ENCODE data around the gene AHDC1. TPM values are rescaled to one million over a fixed set of nuclear protein-coding genes. Genes with fewer than 3 reads are reported as not detected.

AHDC1 gene
- total and polyA plus RNA-seq, 2 donors (not counting 3 experiments of a cell fraction or from before 2014, with no cell fraction given): 7.0 to 32.1 TPM

- POLR2A ChIA-PET: no interaction called here
Observed at GRCh38 chr1:27593678-27594563, 10.0 kb downstream of the AHDC1 start.

More at GRCh38 chr1:27593678-27594563, 10.0 kb downstream of the AHDC1 start:
- DNase-seq (ENCODE audit: low read depth, low spot score) (no peak), FAIRE-seq (no peak)
- Histone ChIP-seq H3K4me2 (ENCODE audit: insufficient read depth, low read length) (no peak overlapping the region), H3K79me2 (ENCODE audit: control insufficient read depth, insufficient read depth, low read length) (peaks cover 9% of the 10 kb centered on the region), H3K27me3 (ENCODE audit: control insufficient read depth in 2 of 2, insufficient read depth in 2 of 2, low read length in 2 of 2) (no peaks in the 10 kb centered on the region), H3K4me1 (ENCODE audit: control insufficient read depth, extremely low read depth, insufficient read depth, low read length) (peaks cover 12% of the 10 kb centered on the region), H4K20me1 (replicated peaks; ENCODE audit: control insufficient read depth, extremely low read depth, insufficient read depth, low read length) (no peaks in the 10 kb centered on the region), H3K36me3 (ENCODE audit: control insufficient read depth in 2 of 2, extremely low read depth in 1 of 2, insufficient read depth in 2 of 2, low read length in 2 of 2) (peaks cover 0 to 8% of the 10 kb centered on the region in 2 experiments), H3K9ac (replicated peaks; ENCODE audit: extremely low read depth, insufficient read depth, low read length) (no peak overlapping the region), H3K4me3 (replicated peaks in 1 of 3; ENCODE audit: insufficient read depth in 1 of 3, low read depth in 1 of 3, low read length in 3 of 3) (no peak overlapping the region), H3K9me1 (replicated peaks; ENCODE audit: control insufficient read depth, extremely low read depth, insufficient read depth, low read length) (no peaks in the 10 kb centered on the region), H2AFZ (ENCODE audit: low read depth, low read length) (no peak overlapping the region), H3K9me3 (replicated peaks; ENCODE audit: control insufficient read depth, insufficient read depth, low read length) (no peaks in the 10 kb centered on the region), H3K27ac (ENCODE audit: insufficient read depth, low read depth, low read length) (no peak overlapping the region)
- no peak for TF ChIP-seq MAX (IDR thresholded peaks at IDR 0.05; ENCODE audit: insufficient read depth, insufficient read length)
- TF ChIP-seq FOS (IDR thresholded peaks at IDR 0.05; ENCODE audit: borderline replicate concordance, insufficient read depth, low read length): no peak
- TF ChIP-seq CTCF (IDR thresholded peaks at IDR 0.05; ENCODE audit: extremely low read depth in 1 of 2, insufficient read depth in 1 of 2, low read depth in 1 of 2, low read length in 2 of 2): no peak
- no peak for TF ChIP-seq GATA2 (IDR thresholded peaks at IDR 0.05; ENCODE audit: insufficient read depth, insufficient read length, low read depth, low read length)
- TF ChIP-seq POLR2AphosphoS5 (IDR thresholded peaks at IDR 0.05; ENCODE audit: insufficient read depth, low read depth, low read length): no peak
- no peak for TF ChIP-seq EZH2 (IDR thresholded peaks at IDR 0.05; ENCODE audit: borderline replicate concordance, low read depth, low read length, severe bottlenecking)
- TF ChIP-seq POLR2A (IDR thresholded peaks at IDR 0.05; ENCODE audit: low read depth, low read length): no peak
- no peak for TF ChIP-seq MYC (IDR thresholded peaks at IDR 0.05; ENCODE audit: low read depth, low read length)
- no peak for TF ChIP-seq JUN (IDR thresholded peaks at IDR 0.05; ENCODE audit: borderline replicate concordance, insufficient read depth, insufficient read length, low read depth)
- dilution Hi-C loops (cut with MboI; ENCODE audit: extremely low pct_ligation_motif_present, low sequenced_read_pairs) (loop anchor here (25.0 kb wide), 1 partner anchor 182 kb away; no protein-coding TSS in a partner anchor), intact Hi-C loops (cut with micrococcal nuclease) (no loop called here)
- CTCF ChIA-PET: interaction anchor here (4.2 kb wide), 1 partner anchor 37 kb away, joined by 27 read pairs; no protein-coding TSS in a partner anchor
- no TSS peak for BruUV-seq (replicated peaks)
